B cell (primary cell): ENCODE data around the gene PNPLA2. TPM values are rescaled to one million over a fixed set of nuclear protein-coding genes. Genes with fewer than 3 reads are reported as not detected.
A peak's percentile ranks its signal among the peaks of the same experiment; 100 is the strongest.

ENCODE experiments used
- ATAC-seq: fragments of 200-7000 bp; cut with Tn5 transposase; one replicate; pipeline ENCODE4 v1.10.0; 2021; ENCODE audit warnings: low read depth, mild to moderate bottlenecking, moderate number of reproducible peaks, moderate library complexity
- CTCF ChIA-PET: fragments of 350-600 bp; sonication (Branson Sonifier 250); formaldehyde crosslinking; loops from one replicate; lab custom pipeline; 2021; ENCODE audit warnings: antibody characterized with exemption, inconsistent platforms; lab: Charles Lee
- POLR2A ChIA-PET: fragments of 350-600 bp; sonication (Branson Sonifier 250); formaldehyde crosslinking; loops from one replicate; lab custom pipeline; 2021; ENCODE audit warnings: antibody characterized with exemption; lab: Charles Lee
- DNase-seq: peaks from one replicate; pipeline ENCODE4 v3.0.0; 2013
- H2AFZ ChIP-seq: 2 replicates; pipeline ENCODE4 v1.6.1; 2012; ENCODE audit warnings: mild to moderate bottlenecking, low read depth, low read length; ENCODE audit not compliant: insufficient read depth, poor library complexity, severe bottlenecking
- H3K27ac ChIP-seq, 2 donors: 1 replicate in 1 of 2; 2 replicates in 1 of 2; pipeline ENCODE4 v1.5.1; 2012 to 2013; ENCODE audit warnings: low read length in 2 of 2, mild to moderate bottlenecking in 2 of 2, moderate library complexity in 1 of 2
- H3K27me3 ChIP-seq, 4 experiments: fragments of 200-600 bp in 1 of 4; sonication (generic) in 1 of 4; replicated peaks in 1 of 4; 1 replicate in 2 of 4; 2 replicates in 2 of 4; pipeline versions ENCODE4 v1.6.1 to v1.7.0; 2013 to 2016; ENCODE audit warnings: low read length in 3 of 4, mild to moderate bottlenecking in 2 of 4, mixed read lengths in 1 of 4, moderate library complexity in 1 of 4; ENCODE audit not compliant: insufficient read depth in 4 of 4, control insufficient read depth in 3 of 4; ENCODE audit errors: control extremely low read depth in 1 of 4
- H3K36me3 ChIP-seq, 2 experiments: replicated peaks in 1 of 2; 1 replicate in 1 of 2; 2 replicates in 1 of 2; pipeline versions ENCODE4 v1.6.1 to v1.7.1; 2013; ENCODE audit warnings: low read length in 1 of 2; ENCODE audit not compliant: insufficient read depth in 2 of 2, control insufficient read depth in 1 of 2; ENCODE audit errors: control extremely low read depth in 1 of 2, extremely low read depth in 1 of 2
- H3K4me1 ChIP-seq, 2 donors: fragments of 200-600 bp in 1 of 2; sonication (generic) in 1 of 2; 1 replicate in 1 of 2; 2 replicates in 1 of 2; pipeline versions ENCODE4 v1.5.1 to v1.6.1; 2013 to 2017; ENCODE audit warnings: low read length in 2 of 2; ENCODE audit not compliant: control insufficient read depth in 2 of 2, insufficient read depth in 2 of 2
- H3K4me2 ChIP-seq: replicated peaks from 2 replicates; pipeline ENCODE3; 2012; ENCODE audit warnings: mild to moderate bottlenecking, low read depth, low read length; ENCODE audit not compliant: poor library complexity, severe bottlenecking
- H3K4me3 ChIP-seq, 5 experiments: fragments of 200-600 bp in 1 of 5; sonication (generic) in 1 of 5; 1 replicate in 3 of 5; 2 replicates in 2 of 5; pipeline versions ENCODE4 v1.5.1 to v1.7.0; 2011 to 2016; ENCODE audit warnings: low read length in 4 of 5, mild to moderate bottlenecking in 4 of 5, low read depth in 2 of 5, control low read depth in 1 of 5, moderate library complexity in 1 of 5; ENCODE audit not compliant: insufficient read depth in 1 of 5; ENCODE audit errors: control extremely low read depth in 1 of 5, extremely low read depth in 1 of 5
- H3K79me2 ChIP-seq: fragments of 200-600 bp; sonication (generic); one replicate; pipeline ENCODE4 v1.6.0; 2016; ENCODE audit warnings: low read length; ENCODE audit not compliant: control insufficient read depth, insufficient read depth
- H3K9ac ChIP-seq: fragments of 200-600 bp; sonication (generic); 2 replicates; pipeline ENCODE4 v1.6.1; 2017; ENCODE audit warnings: mild to moderate bottlenecking, low read length, moderate library complexity
- H3K9me3 ChIP-seq, 3 donors: one replicate each; pipeline versions ENCODE4 v1.6.1 to v1.7.1; 2013; ENCODE audit warnings: low read length in 2 of 3; ENCODE audit not compliant: control insufficient read depth in 2 of 3, insufficient read depth in 1 of 3; ENCODE audit errors: control extremely low read depth in 1 of 3
- H4K20me1 ChIP-seq: 2 replicates; pipeline ENCODE4 v1.6.0; 2012; ENCODE audit warnings: mild to moderate bottlenecking, low read length; ENCODE audit not compliant: insufficient read depth, control insufficient read depth, poor library complexity, severe bottlenecking
- H3K27ac Mint-ChIP-seq: one replicate; pipeline ENCODE4 v1.8.0; 2021; ENCODE audit warnings: mixed read lengths
- H3K27me3 Mint-ChIP-seq: one replicate; pipeline ENCODE4 v1.8.0; 2021; ENCODE audit warnings: mixed read lengths
- H3K4me1 Mint-ChIP-seq: one replicate; pipeline ENCODE4 v1.8.0; 2021; ENCODE audit warnings: mixed read lengths
- H3K4me3 Mint-ChIP-seq: one replicate; pipeline ENCODE4 v1.8.0; 2021; ENCODE audit warnings: mixed read lengths
- H3K9me3 Mint-ChIP-seq: one replicate; pipeline ENCODE4 v1.8.0; 2022; ENCODE audit warnings: mixed read lengths; ENCODE audit not compliant: insufficient read depth
- EZH2 ChIP-seq: IDR thresholded peaks from 2 replicates; pipeline ENCODE4 v1.6.1; 2012; ENCODE audit warnings: borderline replicate concordance, low read depth, mild to moderate bottlenecking, moderate library complexity, low read length; ENCODE audit not compliant: insufficient read depth, poor library complexity, severe bottlenecking
- WGBS: methylation state at CpG from one replicate; pipeline ENCODE4 v1.1.5; 2013; ENCODE audit warnings: missing lambda C conversion rate; ENCODE audit not compliant: insufficient coverage; 5-methylcytosine and 5-hydroxymethylcytosine counted together
- intact Hi-C: fragments of 100-400 bp; cut with micrococcal nuclease; formaldehyde crosslinking; loops from one replicate; pipeline ENCODE4 v1.10.0; 2022
- polyA plus RNA-seq: library from polyadenylated mRNA; depleted of rRNA; stranded (reverse); fragments of >200 nt; gene quantifications from 2 replicates; pipeline ENCODE4 v1.2.3, GENCODE V29; 2012
- total RNA-seq, 2 donors: library from RNA; stranded (reverse); fragments of 120-200 nt in 1 of 2; gene quantifications; 1 replicate in 1 of 2; 2 replicates in 1 of 2; pipeline versions ENCODE4 v1.2.3 to v1.2.4, GENCODE V29; 2013 to 2022
- TF ChIP-seq, protein P1 (sequence below): fragments of 200-600 bp; IDR thresholded peaks from one replicate; pipeline ENCODE4 v1.8.0; 2022; ENCODE audit warnings: antibody characterized with exemption, mild to moderate bottlenecking

PNPLA2 gene
- total and polyA plus RNA-seq, 2 donors (not counting 1 experiment from before 2014, with no cell fraction given), result 208 to 276 TPM

GRCh38 chr11:801097-801780 is 17.5 kb upstream of the PNPLA2 start:
- Histone ChIP-seq H3K9ac (no peak overlapping the region), H3K36me3 (peaks cover 0 to 9% of the 10 kb centered on the region in 2 experiments), H3K4me1 (peaks cover 19 to 42% of the 10 kb centered on the region in 2 donors), H3K27me3 (no peaks in the 10 kb centered on the region), H3K27ac (no peak overlapping the region), H2AFZ (no peak overlapping the region), H3K9me3 (no peaks in the 10 kb centered on the region), H3K4me2 (no peak overlapping the region), H3K79me2 (peaks cover 67% of the 10 kb centered on the region), H4K20me1 (peaks cover 54% of the 10 kb centered on the region), H3K4me3 (no peak overlapping the region)
- ChIA-PET POLR2A (interaction anchor here (0.6 kb wide), 2 partner anchors 23 to 35 kb away, joined by 5 to 6 read pairs; no protein-coding TSS in a partner anchor), CTCF (no interaction called here)
- peaks cover 19% of the 10 kb centered on the region for H3K4me1 Mint-ChIP-seq
- WGBS, result 92% methylated on average over 18 of the region's 20 CpGs
- H3K4me3 Mint-ChIP-seq, result no peak overlapping the region
- TF ChIP-seq EZH2, result no peak
- TF ChIP-seq, protein P1, sequence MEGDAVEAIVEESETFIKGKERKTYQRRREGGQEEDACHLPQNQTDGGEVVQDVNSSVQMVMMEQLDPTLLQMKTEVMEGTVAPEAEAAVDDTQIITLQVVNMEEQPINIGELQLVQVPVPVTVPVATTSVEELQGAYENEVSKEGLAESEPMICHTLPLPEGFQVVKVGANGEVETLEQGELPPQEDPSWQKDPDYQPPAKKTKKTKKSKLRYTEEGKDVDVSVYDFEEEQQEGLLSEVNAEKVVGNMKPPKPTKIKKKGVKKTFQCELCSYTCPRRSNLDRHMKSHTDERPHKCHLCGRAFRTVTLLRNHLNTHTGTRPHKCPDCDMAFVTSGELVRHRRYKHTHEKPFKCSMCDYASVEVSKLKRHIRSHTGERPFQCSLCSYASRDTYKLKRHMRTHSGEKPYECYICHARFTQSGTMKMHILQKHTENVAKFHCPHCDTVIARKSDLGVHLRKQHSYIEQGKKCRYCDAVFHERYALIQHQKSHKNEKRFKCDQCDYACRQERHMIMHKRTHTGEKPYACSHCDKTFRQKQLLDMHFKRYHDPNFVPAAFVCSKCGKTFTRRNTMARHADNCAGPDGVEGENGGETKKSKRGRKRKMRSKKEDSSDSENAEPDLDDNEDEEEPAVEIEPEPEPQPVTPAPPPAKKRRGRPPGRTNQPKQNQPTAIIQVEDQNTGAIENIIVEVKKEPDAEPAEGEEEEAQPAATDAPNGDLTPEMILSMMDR, result no peak
- DNase-seq, result no peak
- H3K27me3 Mint-ChIP-seq, result no peaks in the 10 kb centered on the region
- H3K27ac Mint-ChIP-seq, result no peak overlapping the region
- intact Hi-C loops, result no loop called here
- ATAC-seq, result no peak
- no peaks in the 10 kb centered on the region for H3K9me3 Mint-ChIP-seq

DNA sequence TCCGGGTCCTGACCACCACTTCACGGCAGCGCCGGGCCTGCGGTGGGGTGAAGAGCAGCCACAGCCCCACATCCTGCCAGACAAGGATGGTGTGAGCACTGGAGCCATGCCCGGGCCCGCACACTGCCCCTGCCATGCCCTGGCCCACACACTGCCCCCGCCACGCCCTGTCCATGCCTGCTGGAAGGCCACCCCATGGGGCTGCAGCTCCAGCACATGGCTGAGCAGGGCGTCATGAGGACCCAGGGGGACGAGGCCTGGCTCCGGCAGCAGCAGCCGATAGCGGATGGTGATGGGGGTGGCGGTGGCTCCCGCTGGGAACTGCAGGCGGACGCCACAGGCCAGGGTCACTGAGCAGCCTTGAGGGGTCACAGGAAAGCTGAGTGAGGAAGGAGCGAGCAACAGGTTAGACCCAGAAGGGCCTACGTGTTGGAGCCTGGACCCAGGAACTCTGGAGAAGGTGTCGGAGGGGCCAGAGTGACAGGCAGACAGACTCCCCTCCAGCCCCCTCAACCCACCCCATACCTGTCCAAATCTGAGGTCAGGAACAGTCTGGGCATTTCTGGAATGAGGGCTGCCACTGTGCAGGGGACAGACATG is 16.6 kb upstream of the PNPLA2 start:
- H3K79me2 ChIP-seq, result peaks cover 59% of the 10 kb centered on the region
- H3K27me3 ChIP-seq, result no peaks in the 10 kb centered on the region
- H3K36me3 ChIP-seq, result peaks cover 0 to 9% of the 10 kb centered on the region in 2 experiments
- no peak overlapping the region for H3K4me2 ChIP-seq
- H3K4me1 ChIP-seq, result peaks cover 10 to 33% of the 10 kb centered on the region in 2 donors
- DNase-seq, result no peak
- intact Hi-C loops, result no loop called here
- no peak overlapping the region for H3K9ac ChIP-seq
- 97% methylated on average over 21 of the region's 21 CpGs for WGBS
- H3K27ac ChIP-seq, result no peak overlapping the region
- peak overlapping the region; percentile 7 for H3K4me3 Mint-ChIP-seq
- H3K27ac Mint-ChIP-seq, result no peak overlapping the region
- H2AFZ ChIP-seq, result no peak overlapping the region
- ChIA-PET CTCF (interaction anchor here (1.1 kb wide), 1 partner anchor 80 kb away, joined by 3 read pairs; no protein-coding TSS in a partner anchor), POLR2A (interaction anchor here (0.5 kb wide), 1 partner anchor 61 kb away, joined by 4 read pairs; no protein-coding TSS in a partner anchor)
- ATAC-seq, result no peak
- H3K27me3 Mint-ChIP-seq, result no peaks in the 10 kb centered on the region
- no peaks in the 10 kb centered on the region for H3K9me3 Mint-ChIP-seq
- TF ChIP-seq, protein P1, result no peak
- TF ChIP-seq EZH2, result no peak
- H4K20me1 ChIP-seq, result peaks cover 46% of the 10 kb centered on the region
- no peaks in the 10 kb centered on the region for H3K9me3 ChIP-seq
- no peak overlapping the region for H3K4me3 ChIP-seq
- H3K4me1 Mint-ChIP-seq, result peaks cover 12% of the 10 kb centered on the region
